ENCODE results near the gene VILL. TPM values are rescaled to one million over a fixed set of nuclear protein-coding genes. Genes with fewer than 3 reads are reported as not detected.

The VILL gene
- total RNA-seq, 1 donor from 2014 or later: 0.48 TPM

DNA sequence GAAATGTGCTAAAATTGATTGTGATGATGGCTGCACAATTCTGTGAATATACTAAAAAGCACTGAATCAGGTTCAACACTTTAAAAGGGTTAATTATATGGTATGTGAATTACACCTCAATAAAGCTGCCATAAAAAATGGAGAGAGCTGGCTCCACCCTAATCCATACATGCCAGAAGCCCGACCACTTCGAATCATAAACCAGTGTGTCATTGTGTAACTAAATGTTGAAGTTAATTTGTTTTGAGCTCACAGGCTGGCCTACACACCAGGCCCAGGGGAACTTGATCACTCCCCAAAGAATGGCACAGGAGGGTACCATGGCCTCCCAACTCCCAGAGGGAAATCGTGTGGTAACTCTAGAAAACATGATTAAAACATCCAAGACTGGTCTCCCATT lies 24.9 kb downstream of the VILL start:
- no peak for DNase-seq (ENCODE audit: low spot score)
- no peak for ATAC-seq

DNA sequence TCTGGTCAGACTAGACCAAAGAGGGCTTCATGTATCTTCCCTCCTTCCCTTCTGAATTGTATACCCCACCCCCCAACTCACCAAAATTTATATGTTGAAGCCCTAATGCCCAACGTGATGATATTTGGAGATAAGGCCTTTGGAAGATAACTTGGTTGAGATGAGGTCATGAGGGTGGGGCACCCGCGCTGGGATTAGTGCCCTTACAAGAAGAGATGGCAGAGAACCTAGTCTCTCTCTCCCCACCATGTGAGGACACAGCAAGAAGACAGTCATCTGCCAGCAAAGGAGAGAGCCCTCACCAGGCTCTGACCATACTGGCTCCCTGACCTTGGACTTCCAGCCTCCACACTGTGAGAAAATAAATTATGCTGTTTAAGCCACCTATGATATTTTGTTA lies 25.4 kb downstream of the VILL start:
- DNase-seq (ENCODE audit: low spot score): no peak
- no peak for ATAC-seq

DNA sequence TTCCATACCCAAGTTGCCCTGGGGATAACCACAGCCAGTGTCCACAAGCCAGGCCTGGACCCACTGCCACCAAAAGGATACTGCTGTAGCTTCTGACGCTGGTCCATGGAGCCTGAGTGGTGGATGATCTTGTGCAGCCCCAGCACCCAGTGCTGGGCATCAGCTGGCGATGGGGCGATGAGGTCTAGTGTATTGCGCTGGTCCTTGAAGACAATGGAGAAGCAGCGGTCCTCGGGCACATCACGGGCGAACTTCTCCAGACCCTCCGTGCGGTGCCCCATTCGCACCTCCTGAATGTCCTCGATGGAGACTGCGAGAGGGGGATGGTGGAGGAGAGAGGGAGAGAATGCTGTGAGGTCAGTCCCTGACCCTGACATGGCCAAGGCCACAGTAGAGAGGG lies 25.8 kb downstream of the VILL start:
- no peak for DNase-seq (ENCODE audit: low spot score)
- no peak for ATAC-seq

DNA sequence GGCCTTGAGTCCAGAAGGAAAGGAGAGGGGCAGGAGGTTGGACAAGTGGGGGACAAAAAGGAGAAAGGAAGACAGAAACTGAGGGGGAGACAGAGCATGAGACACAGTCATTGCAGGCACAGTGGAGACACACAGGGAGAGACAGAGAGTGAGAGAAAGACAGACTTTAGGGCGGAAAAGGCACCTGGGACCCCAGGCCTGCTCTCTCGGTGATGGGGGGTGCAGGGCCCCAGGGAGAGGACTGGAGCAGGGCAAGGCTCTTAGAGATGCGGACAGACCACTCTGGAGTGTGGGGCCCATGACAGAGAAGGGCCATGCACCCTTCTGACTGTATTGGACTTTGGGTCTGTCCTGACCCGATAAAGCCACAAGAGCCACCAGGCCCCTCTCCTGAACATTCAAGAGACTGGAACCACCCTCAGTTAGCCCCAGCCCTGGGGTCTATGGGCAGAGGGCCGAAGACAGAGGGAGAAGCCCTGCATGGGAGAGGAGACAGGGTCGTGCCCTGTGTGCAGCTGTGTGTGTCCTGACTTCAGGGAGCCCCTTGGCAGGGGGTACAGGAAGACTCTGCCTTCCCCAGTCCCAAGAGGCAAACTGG lies 26.4 kb downstream of the VILL start:
- no peak for DNase-seq (ENCODE audit: low spot score)
- ATAC-seq: no peak

DNA sequence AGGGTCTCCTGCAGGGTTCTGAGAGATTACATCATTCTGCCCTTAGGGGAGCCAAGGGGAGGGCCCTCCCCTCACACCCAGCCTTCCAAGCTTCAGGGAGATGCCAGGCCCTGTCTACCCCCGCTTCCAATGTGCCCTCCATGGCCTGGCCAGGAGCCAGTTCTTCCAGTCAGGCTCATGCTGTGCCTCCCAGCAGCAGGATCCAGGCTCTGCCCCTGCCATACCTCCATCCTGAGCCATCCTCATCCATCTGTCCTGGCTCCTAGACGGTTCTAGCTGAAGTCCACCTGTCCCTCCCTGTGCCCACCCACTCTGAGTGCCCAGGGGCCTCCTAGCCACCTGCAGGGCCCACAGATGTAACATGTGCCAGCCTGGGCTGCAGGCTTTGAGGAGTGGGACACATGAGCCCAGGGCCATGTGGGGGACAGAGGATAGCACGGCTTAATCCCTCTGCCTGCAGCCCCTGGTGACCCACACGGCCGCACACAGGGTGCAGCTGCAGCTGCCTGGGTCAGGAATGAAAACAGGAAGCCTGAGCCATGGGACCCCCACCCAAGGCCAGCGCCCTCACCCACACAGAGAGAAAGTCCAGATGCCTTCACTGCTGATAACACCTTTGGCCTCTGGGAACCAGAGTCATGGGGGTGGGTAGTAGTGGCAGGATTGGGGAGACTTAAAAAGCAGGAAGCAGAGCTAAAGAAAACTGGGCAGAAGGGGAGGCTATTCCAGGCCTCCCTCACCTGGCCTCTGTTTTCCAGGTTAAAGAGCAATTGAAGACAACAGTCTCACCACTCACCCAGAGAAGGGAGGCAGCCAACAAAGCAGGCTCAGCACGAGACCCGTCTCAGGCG lies 27.1 kb downstream of the VILL start:
- ATAC-seq (no peak), DNase-seq (ENCODE audit: low spot score) (no peak)

DNA sequence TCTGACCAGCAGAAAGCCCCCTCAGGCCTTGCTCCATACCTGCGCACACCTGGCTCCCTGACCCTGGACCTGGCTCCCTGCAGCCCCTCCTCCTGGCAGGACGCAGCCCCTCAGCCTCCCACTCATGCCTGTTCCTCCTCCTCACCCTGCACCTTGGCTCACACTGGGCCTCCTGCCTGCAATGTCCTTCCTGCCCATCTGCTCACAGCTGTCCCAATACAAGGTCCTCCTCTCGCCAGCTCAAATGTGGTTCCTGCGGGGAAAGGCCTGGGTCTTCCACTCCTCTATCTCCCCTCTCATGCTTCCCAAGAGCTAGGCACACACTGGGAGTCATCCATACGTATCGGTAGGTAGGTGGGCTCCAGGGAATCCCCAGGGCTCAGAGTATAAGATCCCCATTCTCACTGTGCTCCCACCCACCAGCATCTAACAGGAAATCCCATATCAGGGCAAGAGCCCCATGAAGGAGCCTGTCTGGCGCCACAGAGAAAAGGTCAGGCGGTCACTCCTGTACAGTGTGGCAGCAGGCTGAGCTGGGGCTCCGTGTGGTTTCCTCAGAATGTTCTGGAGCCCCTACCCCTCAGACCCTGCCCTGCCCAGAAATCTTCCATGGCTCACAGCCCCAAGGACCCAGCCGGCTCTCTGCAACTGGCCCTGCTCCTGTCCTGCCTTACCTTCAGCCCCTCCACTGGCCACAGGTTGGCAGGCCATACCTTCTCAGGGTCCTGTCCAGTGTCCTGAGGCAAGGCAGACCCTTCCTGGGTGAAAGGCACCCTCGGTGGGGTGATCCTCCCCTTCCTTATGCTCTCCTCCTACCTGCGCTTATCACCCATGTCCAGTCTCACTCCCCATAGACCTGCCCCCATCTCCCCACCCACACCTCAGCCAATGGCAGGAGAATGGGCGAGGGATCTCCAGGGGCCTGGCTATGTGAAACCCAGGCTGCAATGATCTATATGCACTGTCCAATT lies 28.0 kb downstream of the VILL start:
- peak; percentile 40 for ATAC-seq
- DNase-seq (ENCODE audit: low spot score): no peak

DNA sequence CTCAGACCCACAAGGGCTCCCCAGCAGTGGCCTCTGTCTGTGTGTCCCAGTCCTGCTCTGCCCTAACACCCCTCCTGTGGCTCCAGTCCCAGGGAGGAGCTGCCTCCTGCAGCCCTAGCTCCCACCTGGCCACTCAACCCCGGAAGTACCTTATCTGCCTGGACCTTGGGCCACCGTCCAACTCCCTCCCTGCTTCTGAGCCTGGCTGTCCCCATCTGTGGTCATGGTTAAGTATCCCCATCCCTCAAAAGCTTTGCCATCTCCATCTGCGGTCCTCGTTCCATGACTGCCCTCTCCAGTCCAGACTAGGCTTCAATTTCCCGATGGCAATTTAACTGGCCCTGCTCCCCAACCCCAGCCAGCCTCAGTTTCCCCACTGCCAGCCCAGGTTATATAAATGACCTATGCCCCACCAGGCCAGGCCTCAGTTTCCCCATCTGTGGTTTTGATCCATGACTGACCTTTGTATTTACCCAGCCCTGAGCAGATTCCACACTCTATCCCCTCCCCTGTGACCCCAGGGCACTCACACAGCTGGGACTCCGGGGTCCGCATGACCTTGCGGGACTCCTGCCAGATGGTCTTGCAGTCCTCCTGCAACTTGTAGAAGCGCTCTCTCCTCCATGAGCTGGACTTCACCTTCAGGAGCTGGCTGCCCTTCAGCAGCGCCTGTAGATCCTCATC lies 29.2 kb downstream of the VILL start:
- no peak for DNase-seq (ENCODE audit: low spot score)
- no peak for ATAC-seq

DNA sequence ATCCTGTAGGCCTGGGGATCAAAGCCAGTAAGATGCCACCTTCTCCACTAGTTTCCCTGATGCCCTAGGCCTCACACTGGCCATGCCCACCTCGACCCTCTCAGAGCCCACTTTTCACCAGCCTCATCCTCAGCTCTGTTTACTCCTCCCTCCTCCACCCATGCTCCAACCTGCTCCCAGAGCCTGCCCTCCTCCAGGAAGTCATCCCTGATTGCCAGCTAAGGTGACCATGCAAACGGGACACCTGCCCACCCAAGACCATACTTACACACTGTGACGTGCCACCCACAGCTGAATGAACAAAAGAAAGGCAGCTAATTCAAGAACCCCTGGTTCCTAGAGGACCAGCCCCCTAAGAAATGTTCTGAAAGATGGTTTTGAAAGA lies 29.7 kb downstream of the VILL start:
- ATAC-seq: no peak
- no peak for DNase-seq (ENCODE audit: low spot score)

DNA sequence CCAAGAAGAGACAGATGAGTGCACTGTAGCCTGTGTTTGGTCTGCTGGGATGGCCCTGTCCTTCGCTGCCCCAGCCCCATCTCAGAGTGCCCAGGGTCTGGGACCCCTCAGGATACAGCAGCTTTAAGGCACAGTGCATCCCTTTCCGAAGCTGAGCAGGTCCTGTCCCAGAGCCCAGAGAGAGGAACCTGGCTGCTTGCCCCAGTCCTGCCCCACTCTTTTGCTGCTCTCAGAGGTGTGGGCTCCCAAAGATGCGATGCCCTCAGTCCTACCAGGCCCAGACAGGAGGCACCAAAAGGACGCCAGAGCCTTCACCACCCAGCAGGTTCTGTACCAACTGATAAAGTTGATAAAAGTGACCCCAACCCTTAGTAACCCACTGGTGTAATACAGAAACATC lies 30.6 kb downstream of the VILL start:
- DNase-seq (ENCODE audit: low spot score) (no peak), ATAC-seq (no peak)

DNA sequence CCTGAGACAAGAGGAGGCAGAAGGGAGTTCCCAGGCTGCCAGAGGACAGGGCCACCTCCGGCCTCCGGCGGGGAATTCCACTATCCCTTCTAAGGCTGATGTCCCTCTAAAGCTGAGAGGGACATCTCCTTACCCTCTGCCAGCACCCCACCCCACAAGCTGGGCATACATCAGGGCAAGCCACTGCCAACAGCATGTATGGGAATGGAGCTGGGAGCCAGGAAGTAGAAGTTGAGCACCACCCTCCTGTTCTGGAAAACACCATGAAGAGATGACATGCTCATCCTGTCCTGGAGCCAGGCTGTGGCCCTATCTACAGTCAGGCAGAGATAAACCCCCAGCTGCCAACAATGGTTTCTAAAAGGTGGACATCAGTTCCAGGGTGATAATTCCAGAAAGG lies 31.7 kb downstream of the VILL start:
- DNase-seq (ENCODE audit: low spot score): no peak

DNA sequence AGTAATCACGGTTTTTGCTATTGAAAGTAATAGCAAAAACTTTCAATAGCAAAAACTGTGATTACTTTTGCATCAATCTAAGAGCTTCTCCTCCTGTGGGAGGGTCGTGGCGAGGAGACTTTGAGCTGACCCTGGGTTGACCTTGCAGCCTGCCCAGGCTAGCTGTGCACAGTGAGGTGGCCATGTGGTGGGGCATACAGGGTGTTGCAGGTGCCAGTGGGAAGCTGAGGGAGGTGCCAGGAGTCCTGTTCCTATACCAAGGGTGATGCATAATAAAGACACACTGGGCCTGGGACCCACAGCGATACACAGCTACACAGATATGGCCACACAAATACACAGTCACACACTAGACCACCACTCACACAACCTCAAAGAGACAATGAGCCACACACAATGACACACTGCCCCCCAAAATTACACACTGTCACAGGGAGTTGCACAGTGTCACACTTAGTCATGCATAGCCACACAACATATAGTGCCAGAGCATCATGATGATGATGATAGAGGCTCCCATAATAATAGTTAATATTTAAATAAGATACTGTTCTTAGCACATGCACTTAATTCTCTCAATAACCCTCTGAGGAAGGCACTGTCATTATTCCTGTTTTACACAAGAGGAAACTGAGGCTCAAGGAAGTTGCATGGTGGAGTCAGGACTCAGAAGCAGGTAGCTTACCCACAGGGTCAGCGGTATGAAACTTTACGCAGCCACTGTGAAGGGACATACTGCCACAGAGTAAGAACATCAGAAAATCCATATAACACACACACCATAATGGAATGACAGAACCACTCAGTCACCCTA lies 32.5 kb downstream of the VILL start:
- no peak for DNase-seq (ENCODE audit: low spot score)
- no peak for ATAC-seq

More for the DNA sequence above, 31.7 kb downstream of the VILL start:
- no peak for ATAC-seq

DNA sequence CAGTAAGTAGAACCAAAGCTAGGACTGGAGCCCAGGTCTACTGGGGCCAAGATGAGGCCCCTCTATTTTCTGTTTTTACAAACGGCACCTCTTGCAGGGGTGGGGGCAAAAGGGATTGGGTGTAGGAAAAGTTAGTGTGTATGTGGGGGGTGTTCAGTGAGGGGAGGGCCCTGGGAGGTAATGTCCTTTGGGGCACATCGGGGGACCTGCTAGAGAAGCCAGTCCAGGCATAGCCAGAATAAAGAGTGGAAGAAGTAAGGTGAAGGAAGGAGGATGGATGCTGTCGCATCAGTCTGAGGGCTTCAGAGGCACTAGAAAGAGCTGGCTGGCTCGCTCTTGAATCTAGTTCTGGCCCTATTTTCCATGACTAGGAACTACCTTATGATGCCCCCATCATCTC lies 36.3 kb downstream of the VILL start:
- no peak for DNase-seq (ENCODE audit: low spot score)
- ATAC-seq: no peak

DNA sequence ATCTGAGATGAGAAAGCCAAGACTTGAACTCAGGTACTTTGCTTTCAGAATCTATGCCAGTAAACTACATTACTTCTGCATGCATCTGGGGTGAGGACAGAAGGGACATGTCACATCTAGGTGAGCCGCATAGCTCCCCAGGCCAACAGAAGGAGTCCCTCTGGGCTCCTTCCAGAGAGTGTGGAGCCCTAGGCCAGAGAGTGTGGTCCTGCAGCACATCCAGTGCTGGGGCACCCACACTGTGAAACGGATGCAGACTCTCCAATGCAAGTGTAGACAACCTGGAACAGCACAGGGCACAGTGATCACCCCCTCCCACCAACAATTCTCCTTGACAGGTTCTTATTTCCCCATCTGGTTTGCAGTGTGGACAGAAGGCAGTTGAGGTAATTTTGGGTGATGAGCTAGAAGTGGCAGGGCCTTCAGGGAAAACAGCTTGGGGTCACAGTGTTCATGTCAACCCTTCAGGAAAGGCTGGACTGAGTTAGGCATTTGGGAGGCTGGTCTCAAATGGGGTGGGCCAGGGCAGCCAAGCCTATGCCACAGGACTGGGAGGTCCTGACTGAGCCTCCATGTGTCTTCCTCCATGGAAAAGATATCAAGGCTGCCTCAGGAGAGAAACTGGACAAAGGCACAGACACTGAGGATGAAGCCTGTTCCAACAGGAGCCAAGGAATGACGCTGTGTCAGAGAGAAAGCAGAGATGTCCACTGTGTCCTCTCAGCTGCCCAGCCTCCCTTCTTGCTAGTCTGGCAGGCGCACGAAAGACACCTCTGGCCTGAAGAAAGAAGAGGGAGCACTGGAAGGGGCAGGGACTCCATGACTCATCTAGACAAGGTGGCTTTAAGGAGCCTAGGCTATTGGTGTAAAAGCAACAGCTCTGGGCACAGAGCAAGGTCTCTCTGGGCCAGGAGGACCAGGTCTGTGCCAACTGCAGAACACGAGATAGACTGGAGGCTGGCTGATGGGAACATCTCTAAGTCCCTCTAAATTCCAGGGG lies 37.2 kb downstream of the VILL start:
- ATAC-seq (no peak), DNase-seq (ENCODE audit: low spot score) (no peak)

DNA sequence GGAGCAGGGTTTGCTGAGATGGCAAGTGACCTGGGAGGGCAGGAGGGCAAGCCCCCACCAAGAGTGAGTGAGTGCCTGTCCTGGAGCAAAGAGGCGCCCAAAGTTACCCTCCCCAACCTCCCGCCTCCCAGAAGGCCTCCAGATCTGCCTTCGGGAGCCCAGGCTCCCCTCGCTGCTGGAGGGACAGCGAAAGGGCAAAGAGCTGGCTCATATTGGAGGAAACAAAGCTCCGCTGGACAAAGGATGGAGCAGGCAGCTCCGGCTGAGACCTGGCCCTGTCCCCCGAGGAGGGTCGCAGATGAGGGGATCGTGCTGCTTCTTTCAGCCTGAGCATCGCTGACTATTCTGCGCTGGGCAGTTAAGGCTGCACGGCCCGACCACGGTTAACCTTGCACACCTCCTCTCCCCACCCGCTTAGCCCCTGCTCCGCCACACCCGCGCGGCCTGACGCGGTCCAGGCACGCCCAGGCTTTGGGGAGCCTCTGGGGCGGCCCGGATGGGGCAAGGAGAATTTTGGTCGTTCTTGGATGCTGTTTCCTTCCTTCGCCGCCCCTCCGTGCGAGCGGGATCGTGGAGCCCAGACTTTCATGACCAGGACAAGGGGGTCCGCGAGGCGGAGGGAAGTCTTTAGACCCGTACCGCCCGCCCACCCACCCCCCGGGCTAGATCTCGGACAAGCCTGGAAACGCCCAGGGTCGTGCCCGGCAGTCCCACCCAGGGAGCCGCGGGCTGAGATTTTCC lies 38.2 kb downstream of the VILL start:
- ATAC-seq (no peak), DNase-seq (ENCODE audit: low spot score) (no peak)

DNA sequence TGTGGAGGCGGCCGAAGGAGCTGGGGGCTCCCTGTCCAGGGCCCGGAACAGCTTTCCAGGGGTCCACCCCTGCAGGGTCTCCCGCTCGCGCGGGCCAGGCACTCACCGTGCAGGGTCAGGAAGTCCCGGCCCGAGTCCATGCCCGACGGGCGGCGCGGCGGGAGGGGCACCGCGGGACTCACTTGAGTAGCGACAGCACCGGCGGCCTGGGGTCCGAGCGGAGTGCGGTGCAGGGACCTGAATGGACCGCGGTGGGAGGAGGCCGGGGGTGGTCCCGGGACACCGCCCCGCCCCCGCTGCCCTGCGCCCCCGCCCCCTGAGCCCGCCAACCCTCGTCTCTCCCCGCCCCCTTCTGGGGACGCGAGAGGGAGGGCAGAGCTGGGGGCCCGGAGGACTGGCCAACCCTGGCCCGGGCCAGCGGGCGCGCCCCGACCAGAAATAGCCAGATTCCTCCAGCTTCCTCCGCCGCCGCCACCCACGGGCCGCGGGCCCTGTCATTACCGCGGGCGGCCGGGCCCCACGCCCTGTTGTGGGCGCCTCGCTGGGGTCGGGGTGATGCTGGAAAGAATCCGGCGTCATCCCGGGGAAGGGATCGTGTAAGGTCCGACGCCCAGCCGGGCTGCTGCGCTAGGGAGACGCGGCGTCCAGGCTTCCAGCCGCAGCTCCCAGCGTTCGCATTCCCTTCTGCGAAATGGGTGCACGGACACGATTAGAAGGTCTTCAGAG lies 39.0 kb downstream of the VILL start, which contains the start of gene PLCD1:
PLCD1 (minus strand) TSS at position 243 of the 726 bp plus-strand sequence; CDS start at position 140, 103 bp downstream.
- peak; percentile 68 for DNase-seq (ENCODE audit: low spot score)
- ATAC-seq: peak; percentile 13

DNA sequence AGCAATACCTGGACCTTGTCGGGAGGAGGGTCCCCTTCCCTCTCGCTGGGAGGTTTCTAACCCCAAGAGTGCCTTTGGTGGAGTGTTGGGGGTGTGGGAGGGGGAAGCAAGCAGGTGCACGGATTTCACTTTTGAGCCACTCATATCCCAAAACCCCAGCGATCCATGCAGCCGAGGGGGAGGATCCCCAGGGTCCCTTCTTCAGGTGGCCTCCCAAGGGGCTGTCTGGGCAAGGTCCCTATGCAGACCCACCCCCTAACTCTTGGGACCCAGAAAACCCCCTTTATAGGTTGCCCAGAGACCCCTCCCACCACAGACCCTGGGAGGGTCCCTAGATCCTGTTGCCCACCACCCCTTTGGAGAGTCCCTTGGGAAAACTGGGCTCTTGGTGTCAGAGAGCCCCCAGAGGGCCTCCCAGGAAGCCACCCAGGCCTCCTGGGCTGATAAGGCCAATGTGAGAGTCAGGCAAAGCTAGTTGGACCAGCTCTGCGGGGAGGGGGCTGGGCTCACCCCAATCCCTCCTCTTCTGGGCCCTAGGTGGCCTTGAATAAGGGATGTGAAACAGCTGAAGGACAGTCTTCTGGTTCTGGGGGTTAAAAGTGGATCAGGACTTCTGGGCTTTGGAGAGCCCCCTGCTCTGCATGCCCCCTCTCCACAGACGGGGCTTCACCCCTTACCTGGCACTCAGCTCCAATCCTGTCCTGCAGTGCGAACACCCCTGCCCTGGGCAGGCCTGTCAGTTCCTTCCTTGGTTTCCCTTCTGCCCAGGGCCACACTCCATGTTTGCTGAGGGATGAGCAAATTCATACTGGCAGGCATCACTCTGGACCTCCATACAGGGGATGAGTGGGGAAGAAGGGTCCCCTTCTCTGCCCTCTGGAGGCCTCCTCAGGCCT lies 39.8 kb downstream of the VILL start:
- ATAC-seq: no peak
- no peak for DNase-seq (ENCODE audit: low spot score)

All from left lobe of liver (tissue), 2 donors.